Activated CD4-positive, alpha-beta T cell treated with anti-CD3 and anti-CD28 coated beads for 1 hour (primary cell): Measurements from ENCODE around the gene NIN.
"Not testable (repeated sequence)": the region's sequence is repeated elsewhere in the genome, so short reads cannot be mapped to it uniquely, and the experiment has no call there.

Source experiments
- DNase-seq: peaks from one replicate; pipeline ENCODE4 v3.0.0-alpha.2; 2020

NIN gene

DNA sequence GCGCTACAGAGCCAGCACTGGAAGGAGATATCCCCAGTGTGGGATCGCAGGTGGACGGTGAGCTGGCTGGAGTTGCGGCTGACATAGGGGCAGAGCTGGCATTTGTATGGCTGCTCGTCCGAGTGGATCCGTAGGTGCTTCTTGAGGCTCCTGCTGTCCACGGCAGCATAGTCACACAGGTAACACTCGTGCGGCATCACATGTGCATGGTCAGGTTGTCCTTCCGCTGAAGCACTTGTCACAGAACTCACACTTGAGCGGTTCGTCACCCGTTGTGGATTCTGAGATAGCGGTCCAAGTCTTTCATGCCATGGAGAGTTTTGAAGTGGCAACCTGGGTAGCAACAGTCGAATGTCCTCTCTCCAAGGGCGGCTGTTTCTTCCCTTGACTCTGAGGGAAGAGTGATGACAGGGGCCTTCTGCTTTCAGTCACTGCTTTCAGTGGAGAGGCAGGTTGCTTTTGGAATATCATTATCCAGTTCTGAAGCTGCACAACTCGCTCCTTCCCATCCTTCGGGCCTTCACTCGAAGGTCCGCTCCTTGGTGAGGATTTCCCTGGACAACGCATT, 125.9 kb downstream of the NIN start:
- no peak for DNase-seq

DNA sequence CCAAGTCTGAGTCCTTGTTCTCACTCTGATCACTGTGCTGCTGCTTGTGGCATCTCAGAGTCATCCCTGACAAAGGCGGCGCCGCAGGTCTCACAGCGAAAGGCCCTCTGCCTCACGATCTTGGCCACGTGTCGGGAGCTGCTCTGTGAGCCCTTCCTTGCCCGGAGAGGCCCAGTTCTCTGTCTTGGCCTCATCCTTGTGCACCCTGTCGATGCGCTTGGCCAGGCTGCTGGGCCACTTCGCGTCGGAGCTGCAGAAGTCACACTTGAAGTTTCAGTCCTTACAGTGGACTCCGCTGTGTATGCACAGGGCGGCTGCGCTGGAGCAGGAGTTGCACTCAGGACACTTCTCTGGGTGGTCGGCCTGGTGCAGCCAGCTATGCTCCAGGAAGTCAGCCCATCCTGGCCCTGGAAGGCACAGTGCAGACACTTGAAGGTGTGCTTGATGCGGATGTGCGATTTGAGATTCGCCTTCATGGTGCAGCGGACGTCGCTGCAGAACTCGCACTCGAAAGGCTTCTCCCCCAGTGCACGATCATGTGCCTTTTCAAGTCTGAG, 126.4 kb downstream of the NIN start:
- DNase-seq = no peak

- no peak for DNase-seq
Observed at GRCh38 chr14:50697659-50698290, 133.2 kb downstream of the NIN start.

DNA sequence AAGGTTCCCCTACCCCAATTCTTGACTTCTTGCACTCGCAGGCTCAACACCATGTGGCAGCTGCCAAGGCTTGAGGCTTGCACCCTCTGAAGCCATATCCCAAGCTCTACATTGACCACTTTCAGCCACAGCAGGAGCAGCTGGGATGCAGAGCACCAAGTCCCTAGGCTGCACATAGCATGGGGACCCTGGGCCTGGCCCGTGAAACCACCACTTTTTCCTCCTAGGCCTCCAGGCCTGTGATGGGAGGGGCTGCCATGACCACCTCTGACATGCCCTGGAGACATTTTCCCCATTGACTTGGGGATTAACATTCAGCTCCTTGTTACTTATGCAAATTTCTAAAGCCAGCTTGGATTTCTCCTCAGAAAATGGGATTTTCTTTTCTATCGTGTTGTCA, 136.7 kb downstream of the NIN start:
- DNase-seq = not testable (repeated sequence)

- DNase-seq = no peak
Observed at GRCh38 chr14:50688875-50689274, 142.1 kb downstream of the NIN start.

GRCh38 chr14:50679674-50680073, 151.3 kb downstream of the NIN start:
- no peak for DNase-seq

DNA sequence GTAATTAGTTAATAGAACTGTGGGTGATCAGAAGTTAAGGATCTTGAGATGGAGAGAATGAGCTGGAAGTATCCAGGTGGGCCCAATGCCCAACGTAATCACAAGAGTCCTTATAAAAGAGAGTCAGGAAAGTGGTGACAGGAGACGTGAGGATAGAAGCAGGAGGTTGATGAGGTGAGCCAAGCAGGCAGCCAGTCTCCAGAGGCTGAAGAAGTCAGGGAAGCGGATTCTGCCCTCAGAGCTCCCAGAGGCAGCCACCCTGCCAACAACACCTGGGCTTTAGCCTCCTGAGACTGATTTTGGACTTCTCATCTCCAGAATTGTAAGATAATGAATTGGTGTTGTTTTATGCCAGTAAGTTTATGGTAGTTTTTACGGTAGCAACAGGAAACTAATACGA, 152.8 kb downstream of the NIN start:
- no peak for DNase-seq

GRCh38 chr14:50677527-50678063, 153.4 kb downstream of the NIN start:
- no peak for DNase-seq

DNA sequence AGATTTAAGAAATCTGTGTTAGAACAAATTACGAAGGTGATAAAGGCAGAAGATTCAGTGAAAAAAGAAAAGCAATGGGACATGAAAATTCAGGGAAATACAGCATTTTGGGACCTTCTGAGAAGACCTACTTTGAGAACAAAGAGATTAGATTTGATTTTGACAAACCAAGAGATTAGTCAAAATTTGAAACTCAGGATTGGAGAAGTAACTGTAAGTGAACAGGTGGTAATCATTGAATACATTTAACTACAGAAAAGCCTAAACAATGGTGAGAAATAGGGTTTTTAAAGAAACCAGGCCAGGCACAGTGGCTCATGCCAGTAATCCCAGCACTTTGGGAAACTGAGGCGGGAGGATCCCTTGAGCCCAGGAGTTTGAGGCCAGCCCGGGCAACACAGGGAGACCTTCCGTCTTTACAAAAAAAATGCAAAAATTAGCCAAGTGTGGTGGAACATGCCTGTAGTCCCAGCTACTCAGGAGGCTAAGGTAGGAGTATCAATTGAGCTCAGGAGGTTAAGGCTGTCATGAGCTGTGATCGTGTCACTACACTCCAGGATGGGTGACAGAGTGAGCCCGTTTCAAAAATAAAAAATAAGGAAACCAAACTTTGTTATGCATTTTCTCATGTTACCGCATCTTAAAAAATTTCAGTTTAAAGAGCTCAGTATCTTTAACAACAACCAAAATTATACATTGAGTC, 154.0 kb downstream of the NIN start:
- DNase-seq = no peak

GRCh38 chr14:50675597-50675996, 155.4 kb downstream of the NIN start:
- DNase-seq = no peak

DNA sequence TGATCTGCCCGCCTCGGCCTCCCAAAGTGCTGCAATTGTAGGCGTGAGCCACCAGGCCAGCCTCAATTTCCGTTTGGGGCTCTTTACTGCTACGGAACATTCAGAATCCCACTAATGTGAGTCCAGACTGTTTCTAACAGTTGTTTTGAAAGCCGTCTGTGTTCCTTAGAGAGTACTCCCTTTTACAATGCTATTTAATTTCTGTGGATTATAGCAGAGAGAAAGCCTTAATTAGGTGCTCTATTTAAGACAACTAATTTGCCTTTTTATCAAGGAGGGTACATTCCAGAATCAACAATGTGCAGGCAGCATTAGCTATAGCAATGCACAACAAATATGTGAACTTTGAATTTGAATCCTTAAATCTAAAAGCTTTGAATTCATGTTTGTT, 160.1 kb downstream of the NIN start:
- DNase-seq = no peak

GRCh38 chr14:50670196-50670865, 160.6 kb downstream of the NIN start:
- DNase-seq = no peak
